NCI-H526 (cell line): Measurements from ENCODE around the gene GAS2L2.

Experiments
- DNase-seq, 2 experiments: peaks; one replicate each; lab custom pipeline; 2025; lab: John Stamatoyannopoulos, UW

Gene GAS2L2

GRCh38 chr17:35694906-35695305 lies 58.1 kb downstream of the GAS2L2 start:
- no peak for DNase-seq
